Activated naive CD4-positive, alpha-beta T cell treated with anti-CD3 and anti-CD28 coated beads, Interleukin-2, amount 50 U/mL, for 72 hours (primary cell): ENCODE data around the gene MDN1. TPM values are rescaled to one million over a fixed set of nuclear protein-coding genes. Genes with fewer than 3 reads are reported as not detected.
"Not testable (repeated sequence)": the region's sequence is repeated elsewhere in the genome, so short reads cannot be mapped to it uniquely, and the experiment has no call there.

ENCODE experiments used
- ATAC-seq, 2 donors: fragments of 150-1000 bp; cut with Tn5 transposase; 2 replicates each; pipeline ENCODE4 v1.10.0; 2021; ENCODE audit warnings: mild to moderate bottlenecking in 2 of 2, moderate library complexity in 2 of 2
- DNase-seq, 2 donors: peaks; one replicate each; pipeline ENCODE4 v3.0.0; 2021 to 2022; ENCODE audit warnings: low spot score in 2 of 2
- H3K27ac Mint-ChIP-seq, 2 donors: one replicate each; pipeline ENCODE4 v1.8.0; 2022; ENCODE audit warnings: mild to moderate bottlenecking in 2 of 2, mixed read lengths in 2 of 2
- H3K36me3 Mint-ChIP-seq, 2 donors: one replicate each; pipeline ENCODE4 v1.8.0; 2022; ENCODE audit warnings: mixed read lengths in 2 of 2
- H3K9me3 Mint-ChIP-seq, 2 donors: one replicate each; pipeline ENCODE4 v1.8.0; 2022; ENCODE audit warnings: mixed read lengths in 2 of 2
- total RNA-seq, 2 donors: library from RNA; stranded (reverse); gene quantifications; one replicate each; pipeline ENCODE4 v1.2.3, GENCODE V29; 2022

The MDN1 gene
- total RNA-seq, 2 donors from 2014 or later = 57.5 to 76.8 TPM

DNA sequence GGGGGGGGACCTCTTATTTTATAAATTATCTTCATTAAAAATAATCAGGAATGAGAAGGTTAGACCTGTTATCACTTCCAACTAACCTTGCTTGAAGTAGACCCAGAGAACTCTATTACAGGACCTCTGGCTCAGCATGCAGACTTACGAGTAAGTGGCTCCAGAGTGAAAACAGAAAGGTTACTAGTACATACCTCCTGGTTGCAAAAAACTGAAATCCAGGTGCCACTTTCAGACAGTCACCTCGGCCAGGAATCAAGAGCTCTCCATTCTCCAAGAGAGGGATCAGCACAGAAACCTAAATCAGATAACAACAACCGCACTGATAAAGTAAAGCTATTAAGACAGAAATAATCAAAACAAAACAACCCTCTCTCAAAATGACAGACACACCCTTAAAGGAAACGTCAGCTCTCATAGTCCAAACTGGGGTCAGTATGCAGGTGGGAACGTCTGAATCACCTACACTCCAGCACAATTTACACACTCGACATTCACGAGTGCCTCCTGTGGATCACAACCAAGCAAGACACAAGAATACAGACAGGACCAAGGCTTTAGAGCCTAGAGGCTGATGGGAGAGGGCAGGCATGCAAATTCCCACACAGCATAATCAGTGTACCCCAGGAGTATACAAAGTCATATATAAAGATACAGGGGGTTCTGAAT lies 31.8 kb downstream of the MDN1 start:
- no peak for DNase-seq
- Mint-ChIP-seq H3K9me3 (no peaks in the 10 kb centered on the region), H3K27ac (peak overlapping the region; percentile 15 to 76), H3K36me3 (peaks cover 33 to 35% of the 10 kb centered on the region in 2 donors)
- no peak for ATAC-seq

DNA sequence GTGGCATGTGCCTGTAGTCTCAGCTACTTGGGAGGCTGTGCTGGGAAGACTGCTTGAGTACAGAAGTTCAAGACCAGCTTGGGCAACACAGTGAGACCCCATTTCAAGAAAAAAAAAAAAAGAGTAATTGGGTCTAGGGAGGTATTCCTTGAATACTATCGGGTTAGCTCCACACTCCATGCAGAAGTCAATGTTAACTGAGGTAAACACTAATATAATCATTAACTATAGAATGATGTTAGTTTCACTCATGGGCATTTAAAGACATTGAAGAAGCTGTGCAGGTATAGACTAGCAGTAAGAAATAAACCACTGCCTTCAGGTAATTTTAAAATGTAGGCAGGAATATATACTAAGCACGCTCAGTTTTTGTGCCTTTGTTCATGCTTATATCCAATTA lies 32.6 kb downstream of the MDN1 start:
- no peak overlapping the region for H3K27ac Mint-ChIP-seq
- ATAC-seq (no peak), DNase-seq (no peak)
- H3K36me3 Mint-ChIP-seq = peaks cover 33 to 35% of the 10 kb centered on the region in 2 donors
- no peaks in the 10 kb centered on the region for H3K9me3 Mint-ChIP-seq

DNA sequence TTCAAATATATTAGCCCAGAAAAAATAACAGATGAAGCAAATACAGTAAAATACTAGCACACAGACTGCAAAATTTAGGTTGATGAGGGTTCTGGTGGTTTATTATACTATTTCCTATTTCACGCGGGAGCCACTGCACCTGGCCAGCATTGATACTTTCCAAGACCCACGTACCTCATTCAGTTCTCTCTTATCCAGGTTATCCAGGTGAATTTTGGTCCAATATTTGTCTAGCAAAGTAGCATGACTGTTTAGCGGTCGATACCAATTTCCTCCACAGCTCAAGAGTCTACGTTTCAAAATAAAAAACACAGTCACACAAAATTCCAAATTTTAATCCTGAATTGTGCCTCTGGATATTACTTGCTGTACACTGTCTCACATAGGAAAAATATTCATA lies 34.8 kb downstream of the MDN1 start:
- Mint-ChIP-seq H3K27ac (no peak overlapping the region), H3K9me3 (no peaks in the 10 kb centered on the region)

DNA sequence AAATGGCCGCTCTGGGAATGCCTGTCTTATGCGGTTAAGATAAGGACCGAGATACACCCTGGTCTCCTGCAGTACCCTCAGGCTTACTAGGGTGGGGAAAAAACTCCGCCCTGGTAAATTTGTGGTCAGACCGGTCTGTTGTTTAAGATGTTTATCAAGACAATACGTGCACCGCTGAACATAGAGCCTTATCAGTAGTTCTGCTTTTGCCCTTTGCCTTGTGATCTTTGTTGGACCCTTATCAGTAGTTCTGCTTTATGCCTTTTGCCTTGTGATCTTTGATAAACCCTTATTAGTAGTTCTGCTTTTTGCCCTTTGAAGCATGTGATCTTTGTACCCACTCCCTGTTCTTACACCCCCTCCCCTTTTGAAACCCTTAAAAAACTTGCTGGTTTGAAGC lies 36.3 kb downstream of the MDN1 start:
- Mint-ChIP-seq H3K27ac (peak overlapping the region in 1 of 2 donors; percentile 62), H3K36me3 (peaks cover 26 to 47% of the 10 kb centered on the region in 2 donors)
- H3K9me3 Mint-ChIP-seq, ATAC-seq, DNase-seq: not testable (repeated sequence)

More for the DNA sequence above, 34.8 kb downstream of the MDN1 start:
- ATAC-seq = no peak
- DNase-seq = no peak
- peaks cover 30 to 46% of the 10 kb centered on the region in 2 donors for H3K36me3 Mint-ChIP-seq

DNA sequence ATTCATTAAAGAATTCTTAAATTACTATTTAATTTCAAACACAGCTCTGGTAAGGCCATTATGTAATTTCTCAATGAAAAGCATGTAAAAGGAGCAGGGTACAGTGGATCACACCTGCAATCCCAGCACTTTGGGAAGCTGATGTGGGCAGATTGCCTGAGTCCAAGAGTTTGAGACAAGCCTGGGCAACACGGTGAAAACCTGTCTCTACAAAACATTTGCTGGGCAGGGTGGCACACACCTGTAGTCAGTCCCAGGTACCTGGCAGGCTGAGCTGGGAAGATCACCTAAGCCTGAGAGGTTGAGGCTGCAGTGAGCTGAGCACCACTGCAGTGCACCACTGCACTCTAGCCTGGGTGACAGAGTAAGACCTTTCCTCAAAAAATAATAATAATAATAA lies 37.4 kb downstream of the MDN1 start:
- H3K27ac Mint-ChIP-seq = no peak overlapping the region
- DNase-seq (no peak), ATAC-seq (no peak)
- peaks cover 19 to 47% of the 10 kb centered on the region in 2 donors for H3K36me3 Mint-ChIP-seq
- no peaks in the 10 kb centered on the region for H3K9me3 Mint-ChIP-seq

DNA sequence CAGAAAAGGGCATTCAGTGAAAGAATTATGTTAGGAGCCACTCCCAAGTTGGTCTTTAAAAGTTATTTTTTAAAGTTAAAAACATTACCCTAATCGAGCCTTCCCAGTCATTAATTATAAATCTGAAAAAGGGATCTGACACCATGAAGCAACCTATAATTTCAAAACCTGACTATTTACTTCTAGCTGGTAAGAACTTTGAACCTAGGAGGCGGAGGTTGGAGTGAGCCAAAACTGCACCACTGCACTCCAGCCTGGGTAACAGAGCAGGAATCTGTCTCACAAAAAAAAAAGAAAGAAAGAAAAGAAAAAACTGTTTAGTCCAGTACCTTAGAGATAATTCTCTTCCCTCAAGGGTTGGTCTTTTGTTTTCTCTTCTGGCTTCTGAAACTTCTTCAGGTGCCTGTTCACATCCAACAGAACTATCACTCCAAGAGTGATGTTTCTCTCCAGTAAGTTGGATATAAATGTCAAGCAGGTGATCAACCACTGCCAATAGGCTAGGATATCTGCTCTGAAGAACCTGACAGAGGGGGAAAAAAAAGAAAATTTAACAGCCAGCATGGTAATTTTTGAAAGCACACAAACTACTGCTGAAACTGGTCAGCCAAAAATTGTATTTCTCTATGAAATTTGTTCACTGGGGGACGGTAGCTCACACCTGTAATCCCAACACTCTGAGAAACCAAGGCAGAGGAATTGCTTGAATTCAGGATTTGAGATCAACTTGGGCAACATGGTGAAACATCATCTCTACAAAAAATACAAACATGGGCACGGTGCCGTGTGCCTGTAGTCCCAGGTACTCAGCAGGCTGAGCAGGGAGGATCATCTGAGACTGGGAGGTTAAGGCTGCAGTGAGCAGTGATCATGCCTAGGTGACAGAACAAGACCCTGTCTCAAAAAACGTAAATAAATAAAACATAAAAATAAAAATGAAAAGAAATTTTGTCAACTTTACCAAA lies 38.2 kb downstream of the MDN1 start:
- DNase-seq = no peak
- H3K36me3 Mint-ChIP-seq = peaks cover 19 to 47% of the 10 kb centered on the region in 2 donors
- peak overlapping the region in 1 of 2 donors; percentile 65 for H3K27ac Mint-ChIP-seq
- no peaks in the 10 kb centered on the region for H3K9me3 Mint-ChIP-seq
- ATAC-seq = no peak

DNA sequence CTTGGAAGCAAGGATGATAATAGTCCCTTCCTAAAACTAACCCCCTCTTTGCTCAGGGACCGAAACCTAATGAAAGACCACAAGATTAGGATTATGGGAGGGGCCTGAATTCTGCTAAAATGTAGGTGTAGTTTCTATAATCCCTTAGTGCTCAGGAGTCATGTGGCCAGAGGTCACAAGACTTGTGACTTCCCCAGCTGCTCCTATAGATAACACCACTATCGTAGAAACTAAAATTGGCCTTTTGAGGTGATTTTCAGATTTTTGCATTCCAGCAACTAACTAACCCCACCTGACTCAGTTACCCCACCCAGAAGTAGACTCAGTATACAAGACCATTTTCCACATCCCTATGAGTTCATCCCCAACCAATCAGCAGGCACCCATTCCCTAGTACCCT lies 42.1 kb downstream of the MDN1 start:
- H3K27ac Mint-ChIP-seq = no peak overlapping the region
- ATAC-seq (no peak), DNase-seq (no peak)
- H3K9me3 Mint-ChIP-seq = no peaks in the 10 kb centered on the region
- peaks cover 9 to 39% of the 10 kb centered on the region in 2 donors for H3K36me3 Mint-ChIP-seq

DNA sequence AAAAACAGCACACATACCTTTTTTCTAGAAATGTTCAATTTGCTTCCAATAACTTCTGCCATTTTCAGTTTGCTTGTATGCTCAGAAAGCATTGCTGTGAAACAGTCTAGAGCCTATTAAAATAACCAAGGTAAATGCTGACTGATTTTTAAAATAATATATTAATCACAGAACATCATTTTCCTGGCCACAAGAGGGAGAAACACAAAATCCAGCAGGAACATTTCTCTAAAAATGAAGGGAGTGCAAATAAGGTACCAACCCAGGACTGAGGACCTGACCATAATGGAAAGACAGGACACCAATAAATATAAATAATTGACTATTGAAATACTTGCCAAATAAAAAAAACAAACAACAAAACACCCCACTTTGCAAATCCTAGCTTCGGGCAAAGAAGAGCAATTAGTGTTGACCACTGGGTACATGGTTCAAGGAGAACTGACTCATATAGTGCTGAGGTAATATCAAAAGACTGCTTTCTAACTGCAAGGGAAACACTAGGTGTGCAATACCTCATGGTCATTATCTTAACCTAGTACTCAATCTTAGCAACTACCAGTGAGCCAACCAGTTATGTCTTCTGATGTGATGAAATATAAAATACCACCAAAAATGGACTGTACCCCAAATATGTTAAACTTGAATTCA lies 42.9 kb downstream of the MDN1 start:
- DNase-seq (no peak), ATAC-seq (no peak)
- H3K27ac Mint-ChIP-seq = no peak overlapping the region
- peaks cover 9 to 34% of the 10 kb centered on the region in 2 donors for H3K36me3 Mint-ChIP-seq
- H3K9me3 Mint-ChIP-seq = no peaks in the 10 kb centered on the region

DNA sequence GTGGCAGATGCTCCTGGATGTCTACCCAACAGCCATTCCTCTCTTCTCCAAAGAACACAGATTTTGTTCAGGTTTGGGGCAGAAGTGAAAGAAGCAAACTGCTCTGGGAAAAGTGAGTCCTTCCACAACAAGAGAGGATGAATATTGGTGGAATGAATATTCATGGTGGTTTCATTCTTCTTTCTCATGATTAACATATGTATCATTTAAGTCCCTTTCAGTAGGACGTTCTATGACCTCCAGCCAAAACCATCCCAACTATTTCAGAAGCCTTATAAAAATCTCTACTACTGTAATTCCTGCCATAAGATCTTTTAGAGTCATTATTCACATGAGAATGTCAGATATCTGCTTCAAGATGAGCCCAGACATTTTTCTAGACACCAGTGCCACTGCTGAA lies 44.4 kb downstream of the MDN1 start:
- peak overlapping the region in 1 of 2 donors; percentile 15 for H3K27ac Mint-ChIP-seq
- H3K36me3 Mint-ChIP-seq = peaks cover 18 to 32% of the 10 kb centered on the region in 2 donors

DNA sequence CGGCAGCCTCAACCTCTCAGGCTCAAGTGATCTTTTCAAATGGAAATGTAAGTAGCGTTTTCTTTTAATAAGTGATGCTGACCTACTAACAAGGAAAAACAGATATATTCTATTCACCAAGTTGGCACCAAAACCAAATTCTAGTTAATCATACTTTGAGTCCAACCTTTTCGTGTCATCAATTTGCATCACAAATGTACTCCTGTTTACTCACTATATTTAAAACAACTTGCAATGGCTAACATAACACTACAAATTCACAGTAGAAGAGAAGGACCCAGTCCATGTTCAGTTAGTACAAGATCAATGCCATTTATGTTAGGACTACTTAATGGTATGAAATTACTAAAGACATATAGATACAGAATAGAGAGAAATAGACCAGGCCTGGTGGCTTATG lies 50.0 kb downstream of the MDN1 start:
- no peak for ATAC-seq
- peaks cover 21 to 25% of the 10 kb centered on the region in 2 donors for H3K36me3 Mint-ChIP-seq
- DNase-seq = no peak
- H3K27ac Mint-ChIP-seq = no peak overlapping the region
- H3K9me3 Mint-ChIP-seq = no peaks in the 10 kb centered on the region

More for the DNA sequence above, 44.4 kb downstream of the MDN1 start:
- ATAC-seq (no peak), DNase-seq (no peak)
- no peaks in the 10 kb centered on the region for H3K9me3 Mint-ChIP-seq

DNA sequence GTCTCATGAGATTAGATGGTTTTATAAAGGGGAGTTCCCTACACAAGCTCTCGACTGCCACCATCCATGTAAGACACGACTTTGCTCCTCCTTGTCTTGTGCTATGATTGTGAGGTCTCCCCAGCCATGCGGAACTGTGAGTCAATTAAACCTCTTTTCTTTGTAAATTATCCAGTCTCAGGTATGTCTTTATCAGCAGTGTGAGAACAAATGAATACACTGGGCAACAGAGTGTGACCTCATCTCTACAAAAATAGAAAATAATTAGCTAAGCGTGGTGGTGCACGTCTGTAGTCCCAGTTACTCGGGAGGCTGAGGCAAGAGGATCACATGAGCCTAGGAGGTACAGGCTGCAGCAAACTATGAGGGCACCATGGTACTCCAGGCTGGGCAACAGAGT lies 51.3 kb downstream of the MDN1 start:
- DNase-seq = no peak
- no peak for ATAC-seq
- Mint-ChIP-seq H3K36me3 (peaks cover 24 to 26% of the 10 kb centered on the region in 2 donors), H3K27ac (peak overlapping the region in 1 of 2 donors; percentile 40), H3K9me3 (no peaks in the 10 kb centered on the region)

DNA sequence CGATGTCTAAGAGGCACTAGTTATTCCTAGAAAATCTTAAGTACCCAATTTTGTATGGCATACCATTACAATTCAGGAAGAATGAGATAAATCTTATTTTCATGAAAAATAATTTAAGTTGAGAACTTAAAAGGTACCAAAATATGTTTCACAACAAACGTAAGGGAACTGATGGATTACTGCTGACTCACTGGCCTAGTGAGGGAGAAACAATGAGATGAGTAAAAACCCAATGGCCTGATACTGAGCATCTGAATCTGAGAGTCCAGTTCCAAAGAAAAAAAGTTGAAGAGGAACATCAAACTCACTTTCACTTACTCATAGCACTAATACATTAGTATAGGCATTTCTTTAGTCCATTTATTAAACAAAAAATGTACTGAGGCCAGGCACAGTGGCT lies 56.0 kb downstream of the MDN1 start:
- peaks cover 26 to 30% of the 10 kb centered on the region in 2 donors for H3K36me3 Mint-ChIP-seq
- H3K27ac Mint-ChIP-seq = no peak overlapping the region

DNA sequence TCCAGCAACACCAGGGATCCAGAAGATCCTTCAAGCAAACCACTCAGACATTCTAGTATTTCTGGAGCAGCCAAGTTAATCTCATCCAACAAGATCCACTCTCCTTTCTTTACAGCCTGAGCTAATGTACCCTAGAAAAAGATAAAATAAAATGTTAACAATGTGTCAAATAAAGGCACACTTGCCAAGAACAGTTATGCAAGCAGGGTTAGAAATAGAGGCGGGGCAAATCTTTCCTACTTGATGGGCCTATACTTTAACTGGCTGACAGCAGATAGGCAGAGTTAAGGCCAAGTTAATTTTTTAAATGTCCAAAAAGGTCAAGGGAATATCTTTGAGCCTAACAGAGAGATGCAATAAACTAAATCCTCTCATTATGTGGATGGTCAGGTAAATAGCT lies 60.8 kb downstream of the MDN1 start:
- DNase-seq (no peak), ATAC-seq (no peak)
- Mint-ChIP-seq H3K36me3 (peaks cover 24 to 26% of the 10 kb centered on the region in 2 donors), H3K27ac (no peak overlapping the region), H3K9me3 (no peaks in the 10 kb centered on the region)

More for the DNA sequence above, 56.0 kb downstream of the MDN1 start:
- no peaks in the 10 kb centered on the region for H3K9me3 Mint-ChIP-seq
- DNase-seq (no peak), ATAC-seq (no peak)

DNA sequence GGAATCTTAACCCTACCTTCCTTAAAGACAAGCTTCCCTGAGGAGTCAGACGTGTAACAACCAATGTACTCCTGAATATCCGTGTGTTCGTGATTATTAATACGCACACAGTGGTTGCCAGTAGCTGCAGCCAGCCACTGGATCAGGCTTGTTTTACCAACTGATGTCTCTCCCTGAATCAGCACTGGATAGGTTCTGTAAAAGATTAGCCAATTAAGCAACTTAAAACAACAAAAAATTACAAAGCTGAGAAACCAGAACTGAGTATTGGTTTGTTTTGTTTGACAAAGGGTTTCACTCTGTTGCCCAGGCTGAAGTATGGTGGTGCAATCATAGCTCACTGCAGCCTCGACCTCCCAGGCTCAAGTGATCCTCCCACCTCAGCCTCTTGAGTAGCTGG lies 69.3 kb downstream of the MDN1 start:
- Mint-ChIP-seq H3K9me3 (no peaks in the 10 kb centered on the region), H3K36me3 (peaks cover 1 to 16% of the 10 kb centered on the region in 2 donors), H3K27ac (peak overlapping the region in 1 of 2 donors; percentile 53)
- ATAC-seq (no peak), DNase-seq (no peak)

DNA sequence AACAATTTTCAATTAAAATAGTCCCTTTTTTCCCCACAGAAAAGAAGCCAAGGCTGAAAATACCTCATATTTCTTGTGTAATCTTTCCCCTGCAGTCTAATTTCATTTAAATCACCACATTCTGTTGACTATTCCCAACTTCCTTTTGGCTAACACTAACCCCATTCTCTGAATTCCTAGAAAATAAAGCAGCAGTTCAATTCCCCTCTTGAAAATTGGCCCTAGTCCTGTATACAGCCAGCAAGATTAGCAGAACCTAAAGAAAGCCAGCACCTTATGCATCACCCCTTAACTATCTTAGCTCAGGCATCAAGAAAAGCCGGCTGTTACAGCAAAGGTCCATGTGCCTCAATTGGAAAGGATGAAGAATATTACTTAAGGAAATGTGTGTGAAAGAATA lies 69.7 kb downstream of the MDN1 start:
- Mint-ChIP-seq H3K9me3 (no peaks in the 10 kb centered on the region), H3K27ac (peak overlapping the region in 1 of 2 donors; percentile 57), H3K36me3 (peaks cover 0 to 15% of the 10 kb centered on the region in 2 donors)
- ATAC-seq (no peak), DNase-seq (no peak)

DNA sequence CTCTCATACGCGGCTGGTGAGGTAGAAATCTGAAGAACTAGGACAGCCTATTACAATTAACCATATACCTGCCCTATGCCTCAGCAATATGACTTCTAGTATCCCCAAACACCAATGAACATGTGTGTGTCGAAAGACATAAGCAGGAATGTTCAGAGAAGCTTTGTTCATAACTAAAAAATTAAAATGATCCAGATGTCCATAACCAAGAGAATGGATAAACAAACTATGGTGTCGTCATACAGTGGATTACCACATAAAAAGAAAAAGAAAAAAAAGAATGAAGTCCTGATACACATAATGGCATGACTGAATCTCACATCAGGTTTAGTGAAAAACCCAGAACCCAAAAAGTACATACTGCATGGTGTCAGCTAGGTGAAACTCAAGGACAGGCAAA lies 73.9 kb downstream of the MDN1 start:
- DNase-seq (no peak), ATAC-seq (no peak)
- H3K27ac Mint-ChIP-seq = no peak overlapping the region
- peaks cover 10 to 25% of the 10 kb centered on the region in 2 donors for H3K36me3 Mint-ChIP-seq
- no peaks in the 10 kb centered on the region for H3K9me3 Mint-ChIP-seq

DNA sequence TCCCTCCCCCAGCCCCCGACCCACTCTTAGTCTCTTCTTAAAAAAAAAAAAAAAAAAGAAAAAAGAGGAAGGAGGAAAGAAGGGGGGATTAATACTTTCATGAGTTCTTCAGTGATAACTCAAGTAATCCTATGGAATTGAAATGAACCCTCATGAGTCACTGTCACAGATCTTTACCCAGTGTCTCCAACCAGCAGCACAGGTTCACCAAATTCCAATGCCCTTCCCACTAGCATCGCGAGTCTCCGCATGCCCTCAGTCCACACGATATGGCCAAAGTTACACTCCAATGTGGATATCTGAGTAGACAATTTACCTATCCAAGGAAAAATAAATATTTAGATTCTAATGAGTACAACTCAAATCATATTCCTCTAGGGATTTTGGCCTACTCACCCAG lies 74.5 kb downstream of the MDN1 start:
- DNase-seq (no peak), ATAC-seq (no peak)
- Mint-ChIP-seq H3K9me3 (no peaks in the 10 kb centered on the region), H3K27ac (no peak overlapping the region), H3K36me3 (peaks cover 14 to 24% of the 10 kb centered on the region in 2 donors)
